Fibroblast of skin of right quadriceps (primary cell): Measurements from ENCODE around the gene RAPGEF6.

Experiments used
- DNase-seq: peaks from one replicate; pipeline ENCODE4 v3.0.0-alpha.2; 2013

RAPGEF6 gene

GRCh38 chr5:131536850-131537448, 98.1 kb downstream of the RAPGEF6 start:
- DNase-seq: no peak

GRCh38 chr5:131536211-131536826, 98.7 kb downstream of the RAPGEF6 start:
- DNase-seq: peak; percentile 44

- DNase-seq: no peak
These were observed 100.1 kb downstream of the RAPGEF6 start for GRCh38 chr5:131534974-131535373.

- no peak for DNase-seq
These were observed 101.2 kb downstream of the RAPGEF6 start for GRCh38 chr5:131533836-131534235.

- no peak for DNase-seq
These were observed 102.9 kb downstream of the RAPGEF6 start for GRCh38 chr5:131532031-131532640.

- DNase-seq: no peak
These were observed 104.2 kb downstream of the RAPGEF6 start for GRCh38 chr5:131530706-131531331.

GRCh38 chr5:131528682-131529081, 106.3 kb downstream of the RAPGEF6 start:
- no peak for DNase-seq

GRCh38 chr5:131525805-131526204, 109.2 kb downstream of the RAPGEF6 start:
- DNase-seq: peak; percentile 31

- DNase-seq: no peak
These were observed 110.6 kb downstream of the RAPGEF6 start for GRCh38 chr5:131524431-131524830.

- no peak for DNase-seq
These were observed 111.4 kb downstream of the RAPGEF6 start for GRCh38 chr5:131523500-131524185.

GRCh38 chr5:131521252-131521651, 113.8 kb downstream of the RAPGEF6 start:
- DNase-seq: peak; percentile 60

- DNase-seq: peak; percentile 31
These were observed 119.7 kb downstream of the RAPGEF6 start for GRCh38 chr5:131515348-131515747.

- DNase-seq: peak; percentile 46
These were observed 120.4 kb downstream of the RAPGEF6 start for GRCh38 chr5:131514316-131515283.

- no peak for DNase-seq
These were observed 121.2 kb downstream of the RAPGEF6 start for GRCh38 chr5:131513780-131514179.

- no peak for DNase-seq
These were observed 123.1 kb downstream of the RAPGEF6 start for GRCh38 chr5:131511934-131512333.

GRCh38 chr5:131509801-131510200, 125.2 kb downstream of the RAPGEF6 start:
- DNase-seq: no peak

GRCh38 chr5:131505237-131505908, 129.7 kb downstream of the RAPGEF6 start:
- DNase-seq: peak; percentile 25

GRCh38 chr5:131496400-131496713, 138.7 kb downstream of the RAPGEF6 start:
- DNase-seq: no peak

GRCh38 chr5:131495536-131496399, 139.3 kb downstream of the RAPGEF6 start:
- no peak for DNase-seq

- DNase-seq: peak; percentile 13
These were observed 143.3 kb downstream of the RAPGEF6 start for GRCh38 chr5:131491749-131492148.

GRCh38 chr5:131488463-131488862, 146.6 kb downstream of the RAPGEF6 start:
- peak; percentile 7 for DNase-seq
